Lung (tissue), 12 donors: ENCODE results near the gene HNRNPDL. TPM values are rescaled to one million over a fixed set of nuclear protein-coding genes. Genes with fewer than 3 reads are reported as not detected.

Experiments used
- ATAC-seq: fragments of 200-7000 bp; cut with Tn5 transposase; one replicate; pipeline ENCODE4 v1.9.1; 2020; ENCODE audit warnings: moderate number of reproducible peaks; ENCODE audit not compliant: insufficient read depth, low FRiP score
- DNase-seq, 3 donors: peaks; one replicate each; pipeline ENCODE4 v3.0.0-alpha.2; 2013 to 2017
- H3K27ac ChIP-seq, 2 donors: one replicate each; pipeline ENCODE4 v1.5.1; 2013; ENCODE audit warnings: mild to moderate bottlenecking in 2 of 2, moderate library complexity in 2 of 2, control low read depth in 1 of 2, inconsistent platforms in 1 of 2, low read depth in 1 of 2, low read length in 1 of 2
- H3K27me3 ChIP-seq, 3 donors: one replicate each; pipeline ENCODE4 v1.5.1; 2013; ENCODE audit warnings: low read length in 2 of 3; ENCODE audit not compliant: control insufficient read depth in 3 of 3, insufficient read depth in 3 of 3
- H3K36me3 ChIP-seq, 4 donors: one replicate each; pipeline ENCODE4 v1.5.1; 2013; ENCODE audit warnings: low read length in 4 of 4, mild to moderate bottlenecking in 1 of 4, moderate library complexity in 1 of 4; ENCODE audit not compliant: control insufficient read depth in 4 of 4, insufficient read depth in 4 of 4
- H3K4me1 ChIP-seq, 5 donors: one replicate each; pipeline ENCODE4 v1.5.1; 2013; ENCODE audit warnings: low read length in 5 of 5, mild to moderate bottlenecking in 2 of 5, moderate library complexity in 1 of 5; ENCODE audit not compliant: control insufficient read depth in 5 of 5, insufficient read depth in 5 of 5
- H3K4me3 ChIP-seq: one replicate; pipeline ENCODE4 v1.5.1; 2013; ENCODE audit warnings: mild to moderate bottlenecking, control low read depth, moderate library complexity
- H3K9ac ChIP-seq, 2 donors: one replicate each; pipeline ENCODE4 v1.5.1; 2013; ENCODE audit warnings: low read length in 2 of 2, control low read depth in 1 of 2; ENCODE audit not compliant: insufficient read depth in 1 of 2
- H3K9me3 ChIP-seq, 4 donors: one replicate each; pipeline ENCODE4 v1.5.1; 2013; ENCODE audit warnings: low read length in 3 of 4, mild to moderate bottlenecking in 1 of 4, moderate library complexity in 1 of 4; ENCODE audit not compliant: control insufficient read depth in 4 of 4, insufficient read depth in 3 of 4
- CTCF ChIP-seq: IDR thresholded peaks from 2 replicates; pipeline ENCODE4 v1.5.1; 2012; ENCODE audit warnings: mild to moderate bottlenecking; ENCODE audit errors: control extremely low read depth, extremely low read depth
- WGBS, 2 donors: extraction: QIAGEN DNeasy Blood & Tissue Kit; methylation state at CpG; one replicate each; pipeline ENCODE4 v1.1.7; 2013; 5-methylcytosine and 5-hydroxymethylcytosine counted together
- polyA plus RNA-seq, 2 donors: library from polyadenylated mRNA; stranded (reverse); fragments of 200-250 nt; gene quantifications; one replicate each; pipeline ENCODE4 v1.2.1, GENCODE V29; 2013
- total RNA-seq, 2 donors: library from RNA; depleted of rRNA in 1 of 2; stranded (reverse); fragments of >200 nt in 1 of 2; gene quantifications; one replicate each; pipeline ENCODE4 v1.2.1, GENCODE V29; 2014 to 2021
- donor health status: control.
- donor health status: control.
- donor health status: Bipolar disorder and iron deficiency.
- donor health status: healthy.
- donor health status: DM: yes; HTN: yes; CAD: no.

The HNRNPDL gene
- total and polyA plus RNA-seq, 4 donors = 228 to 269 (median 261) TPM

GRCh38 chr4:82425478-82425877 lies 4.8 kb downstream of the HNRNPDL start:
- WGBS, 2 donors = 91 to 93% methylated on average over 10 of the region's 10 CpGs
- ATAC-seq = no peak
- no peak for TF ChIP-seq CTCF
- no peaks in the 10 kb centered on the region for H3K9me3 ChIP-seq
- H3K27me3 ChIP-seq = no peaks in the 10 kb centered on the region
- peaks cover 0 to 18% (median 5%) of the 10 kb centered on the region in 5 donors for H3K4me1 ChIP-seq
- H3K9ac ChIP-seq = no peak overlapping the region
- no peak overlapping the region for H3K27ac ChIP-seq
- DNase-seq = no peak
- peaks cover 9 to 50% (median 30%) of the 10 kb centered on the region in 4 donors for H3K36me3 ChIP-seq
- H3K4me3 ChIP-seq = no peak overlapping the region

GRCh38 chr4:82423245-82424054 lies 6.8 kb downstream of the HNRNPDL start:
- Histone ChIP-seq H3K9ac (no peak overlapping the region), H3K4me3 (no peak overlapping the region), H3K9me3 (no peaks in the 10 kb centered on the region), H3K4me1 (peaks cover 0 to 18% (median 5%) of the 10 kb centered on the region in 5 donors), H3K27me3 (no peaks in the 10 kb centered on the region), H3K36me3 (peaks cover 9 to 50% (median 29%) of the 10 kb centered on the region in 4 donors), H3K27ac (peak overlapping the region in 1 of 2 donors; percentile 66)
- TF ChIP-seq CTCF = no peak
- ATAC-seq (no peak), DNase-seq (no peak)
- WGBS, 2 donors = 92% methylated on average over 7 of the region's 7 CpGs

GRCh38 chr4:82422616-82423015 lies 7.6 kb downstream of the HNRNPDL start:
- Histone ChIP-seq H3K4me1 (peaks cover 0 to 15% (median 5%) of the 10 kb centered on the region in 5 donors), H3K9me3 (no peaks in the 10 kb centered on the region), H3K36me3 (peaks cover 9 to 47% (median 25%) of the 10 kb centered on the region in 4 donors), H3K4me3 (no peak overlapping the region), H3K27me3 (no peaks in the 10 kb centered on the region), H3K9ac (no peak overlapping the region), H3K27ac (no peak overlapping the region)
- TF ChIP-seq CTCF = no peak
- ATAC-seq = no peak
- DNase-seq = no peak
- 88 to 95% methylated on average over 5 of the region's 5 CpGs for WGBS, 2 donors
